GM12878 (cell line): ENCODE results near the gene CROCC. TPM values are rescaled to one million over a fixed set of nuclear protein-coding genes. Genes with fewer than 3 reads are reported as not detected.

ENCODE experiments used
- ATAC-seq: fragments of 200-7000 bp; cut with Tn5 transposase; 3 replicates; pipeline ENCODE4 v1.9.1; 2020; ENCODE audit warnings: mild to moderate bottlenecking, moderate library complexity
- BruUV-seq: library from RNA; stranded (reverse); fragments of 400-500 nt; replicated peaks from 2 replicates; lab custom pipeline; 2021; lab: Mats Ljungman, UMichigan
- CTCF ChIA-PET: fragments of 300-600 bp; sonication (Branson Sonifier 250); formaldehyde crosslinking; extraction: SDS; loops from one replicate; lab custom pipeline; 2021; ENCODE audit warnings: inconsistent platforms; lab: Yijun Ruan, JAX
- POLR2A ChIA-PET: fragments of 350-600 bp; formaldehyde crosslinking; extraction: SDS; loops from one replicate; lab custom pipeline; 2021; ENCODE audit warnings: inconsistent platforms; lab: Charles Lee
- RAD21 ChIA-PET: fragments of 300-600 bp; sonication (Branson Sonifier 250); formaldehyde crosslinking; loops from one replicate; lab custom pipeline; 2023; ENCODE audit warnings: antibody characterized with exemption; ENCODE audit not compliant: unreplicated experiment; lab: Charles Lee
- SMC1A ChIA-PET: fragments of 300-600 bp; sonication (Branson Sonifier 250); formaldehyde crosslinking; loops from one replicate; lab custom pipeline; 2023; ENCODE audit not compliant: unreplicated experiment, uncharacterized antibody; lab: Charles Lee
- DNase-seq: peaks from one replicate; pipeline ENCODE4 v3.0.0-alpha.2; 2011; ENCODE audit warnings: low read depth, low spot score
- FAIRE-seq: peaks from 3 replicates; lab custom pipeline; 2011; peaks lifted over from hg19 to GRCh38; lab: Jason Lieb, UNC
- H2AFZ ChIP-seq: 2 replicates; pipeline ENCODE4 v1.6.0; 2011; ENCODE audit warnings: low read depth, low read length, control low read depth; ENCODE audit not compliant: control insufficient read depth
- H3K27ac ChIP-seq: 2 replicates; pipeline ENCODE4 v1.5.1; 2011; ENCODE audit warnings: control low read depth; ENCODE audit not compliant: control insufficient read depth, insufficient read depth
- H3K27me3 ChIP-seq, 2 experiments: replicated peaks in 1 of 2; 2 replicates each; pipeline versions ENCODE4 v1.6.0 to v1.6.1; 2011; ENCODE audit warnings: low read length in 1 of 2; ENCODE audit not compliant: control insufficient read depth in 2 of 2, insufficient read depth in 2 of 2
- H3K36me3 ChIP-seq, 2 experiments: 2 replicates each; pipeline ENCODE4 v1.5.1; 2011; ENCODE audit warnings: low read length in 1 of 2; ENCODE audit not compliant: control insufficient read depth in 2 of 2, insufficient read depth in 2 of 2
- H3K4me1 ChIP-seq: 2 replicates; pipeline ENCODE4 v1.6.1; 2011; ENCODE audit warnings: mild to moderate bottlenecking, low read length, moderate library complexity, mixed read lengths; ENCODE audit not compliant: control insufficient read depth, insufficient read depth
- H3K4me2 ChIP-seq: 2 replicates; pipeline ENCODE4 v1.6.0; 2011; ENCODE audit warnings: control low read depth; ENCODE audit not compliant: control insufficient read depth, insufficient read depth
- H3K4me3 ChIP-seq: fragments of 200-600 bp; sonication (generic); 2 replicates; pipeline ENCODE4 v1.5.1; 2016
- H3K79me2 ChIP-seq: 2 replicates; pipeline ENCODE4 v1.6.0; 2011; ENCODE audit warnings: low read length; ENCODE audit not compliant: control insufficient read depth, insufficient read depth
- H3K9ac ChIP-seq: 2 replicates; pipeline ENCODE4 v1.8.0; 2011; ENCODE audit warnings: low read length, control low read depth, mixed read lengths; ENCODE audit not compliant: control insufficient read depth, insufficient read depth
- H3K9me3 ChIP-seq: replicated peaks from 3 replicates; pipeline ENCODE4 v1.5.1; 2011; ENCODE audit warnings: mild to moderate bottlenecking, low read length; ENCODE audit not compliant: control insufficient read depth, insufficient read depth
- H4K20me1 ChIP-seq: 2 replicates; pipeline ENCODE4 v1.6.0; 2011; ENCODE audit not compliant: control insufficient read depth, insufficient read depth
- CREM ChIP-seq: IDR thresholded peaks from 2 replicates; pipeline ENCODE4 v1.6.1; 2014; ENCODE audit warnings: antibody characterized with exemption, low read depth
- FOXK2 ChIP-seq: fragments of 450-650 bp; IDR thresholded peaks from 2 replicates; pipeline ENCODE4 v1.6.1; 2017; ENCODE audit warnings: mild to moderate bottlenecking, moderate library complexity
- GATAD2B ChIP-seq: fragments of 450-650 bp; conservative IDR thresholded peaks from 2 replicates; pipeline ENCODE4 v1.6.1; 2017; ENCODE audit warnings: low read depth, mild to moderate bottlenecking, moderate library complexity
- JUND ChIP-seq: IDR thresholded peaks from 2 replicates; pipeline ENCODE4 v1.6.1; 2012; ENCODE audit warnings: low read depth, mild to moderate bottlenecking, low read length, improper control_type of control experiment, moderate library complexity
- POU2F2 ChIP-seq: IDR thresholded peaks from 3 replicates; pipeline ENCODE4 v1.6.1; 2011; ENCODE audit warnings: low read depth, mild to moderate bottlenecking, low read length, borderline replicate concordance
- RB1 ChIP-seq: fragments of 450-650 bp; formaldehyde crosslinking; IDR thresholded peaks from 2 replicates; pipeline ENCODE4 v1.6.1; 2017; ENCODE audit warnings: mild to moderate bottlenecking, borderline replicate concordance
- RBBP5 ChIP-seq: fragments of 200-600 bp; sonication (generic); conservative IDR thresholded peaks from 2 replicates; pipeline ENCODE4 v1.6.1; 2016
- RCOR1 ChIP-seq: conservative IDR thresholded peaks from 2 replicates; pipeline ENCODE4 v1.6.1; 2012; ENCODE audit warnings: low read depth, low read length, improper control_type of control experiment
- SPI1 ChIP-seq: IDR thresholded peaks from 2 replicates; pipeline ENCODE4 v1.6.1; 2011; ENCODE audit warnings: low read depth, mild to moderate bottlenecking, low read length, moderate library complexity, borderline replicate concordance; ENCODE audit not compliant: insufficient read depth
- TCF7 ChIP-seq: IDR thresholded peaks from 2 replicates; pipeline ENCODE4 v1.6.1; 2014; ENCODE audit warnings: antibody characterized with exemption, borderline replicate concordance
- ZNF207 ChIP-seq: fragments of 450-650 bp; IDR thresholded peaks from 2 replicates; pipeline ENCODE4 v1.6.1; 2014; ENCODE audit warnings: antibody characterized with exemption, mild to moderate bottlenecking, borderline replicate concordance
- ZNF24 ChIP-seq: fragments of 450-650 bp; IDR thresholded peaks from 2 replicates; pipeline ENCODE4 v1.6.1; 2017; ENCODE audit warnings: antibody characterized with exemption, mild to moderate bottlenecking
- ZNF622 ChIP-seq: fragments of 450-650 bp; IDR thresholded peaks from 2 replicates; pipeline ENCODE4 v1.6.1; 2017; ENCODE audit warnings: mild to moderate bottlenecking, inconsistent platforms
- WGBS: methylation state at CpG from one replicate; pipeline ENCODE4 v1.1.6; 2016; ENCODE audit warnings: low lambda C conversion rate; ENCODE audit not compliant: insufficient replicate concordance, insufficient coverage; ENCODE audit errors: missing lambda C conversion rate; 5-methylcytosine and 5-hydroxymethylcytosine counted together
- in situ Hi-C: fragments of 300-500 bp; cut with MboI; formaldehyde crosslinking; loops from 9 replicates; pipeline ENCODE4 v1.14.3; 2018; ENCODE audit warnings: mixed read lengths
- intact Hi-C: fragments of 100-400 bp; cut with micrococcal nuclease; formaldehyde crosslinking; loops from one replicate; pipeline ENCODE4 v1.14.2; 2022; ENCODE audit not compliant: unreplicated experiment
- polyA plus RNA-seq, 11 experiments: library from polyadenylated mRNA; depleted of rRNA in 4 of 11; unstranded in 6 of 11; stranded (reverse) in 5 of 11; fragments of >200 nt; fragmentation: Nextera tagmentation in 4 of 11; fragmentation: Illumina TruSeq in 1 of 11; extraction: Ambion mirVana in 4 of 11; extraction: Trizol in 1 of 11; gene quantifications; 1 replicate in 1 of 11; 2 replicates in 10 of 11; pipeline versions ENCODE4 v1.2.1 to v1.2.3, GENCODE V29; 2011 to 2016; ENCODE audit warnings: inconsistent platforms in 2 of 11, missing spikeins in 2 of 11, low read depth in 1 of 11
- total RNA-seq, 4 experiments: library from RNA; depleted of rRNA in 3 of 4; stranded (reverse); fragments of >200 nt in 3 of 4; fragmentation: Illumina TruSeq in 1 of 4; extraction: Trizol in 1 of 4; gene quantifications; 2 replicates each; pipeline versions ENCODE4 v1.2.1 to v1.2.3, GENCODE V29; 2013 to 2021
- TF ChIP-seq, protein P1 (sequence below): fragments of 150-350 bp; IDR thresholded peaks from 2 replicates; pipeline ENCODE4 v1.6.1; 2016; ENCODE audit warnings: low read depth, low read length
- TF ChIP-seq, protein P2 (sequence below): IDR thresholded peaks from 2 replicates; pipeline ENCODE4 v1.6.1; 2011; ENCODE audit warnings: borderline replicate concordance, low read depth, mild to moderate bottlenecking, moderate library complexity, mixed read lengths, low read length; ENCODE audit not compliant: insufficient read depth; ENCODE audit errors: extremely low read length
- TF ChIP-seq, protein P3 (sequence below): fragments of 450-650 bp; IDR thresholded peaks from 2 replicates; pipeline ENCODE4 v1.6.1; 2017; ENCODE audit warnings: mild to moderate bottlenecking, low read depth, inconsistent platforms; ENCODE audit not compliant: poor library complexity, severe bottlenecking

Gene CROCC
- total and polyA plus RNA-seq, 10 of the 15 experiments (the other 5 are each of a cell fraction or from before 2014, with no cell fraction given), result 0.04 to 5.5 (median 2.3) TPM

DNA sequence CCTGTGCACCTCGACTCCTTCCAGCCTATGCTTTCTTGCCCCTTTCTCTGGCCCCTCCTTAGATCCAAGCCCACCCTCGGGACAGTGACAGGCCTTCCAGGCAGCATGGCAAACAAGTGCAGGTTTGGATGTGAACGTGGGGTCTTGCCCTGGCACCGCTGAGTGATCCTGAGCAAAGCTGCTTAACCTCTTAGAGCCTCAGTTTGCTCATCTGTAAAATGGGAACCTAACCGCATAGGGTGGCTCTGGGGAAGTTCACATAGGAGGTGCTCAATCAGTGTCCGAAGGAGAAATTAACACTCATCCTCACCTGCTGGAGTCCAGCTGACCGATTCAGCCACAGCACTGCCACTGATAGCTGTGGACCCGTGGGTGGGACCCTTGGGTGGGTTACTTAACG is 51.5 kb downstream of the CROCC start:
- Histone ChIP-seq H3K4me1 (no peaks in the 10 kb centered on the region), H3K9ac (no peak overlapping the region), H2AFZ (no peak overlapping the region), H3K27me3 (no peaks in the 10 kb centered on the region), H3K4me3 (no peak overlapping the region), H3K9me3 (no peaks in the 10 kb centered on the region), H3K36me3 (no peaks in the 10 kb centered on the region), H3K27ac (no peak overlapping the region), H3K79me2 (no peaks in the 10 kb centered on the region), H4K20me1 (no peaks in the 10 kb centered on the region), H3K4me2 (no peak overlapping the region)
- intact Hi-C loops, result no loop called here
- FAIRE-seq (no peak), DNase-seq (no peak), ATAC-seq (no peak)
- in situ Hi-C loops, result no loop called here
- SMC1A ChIA-PET, result no interaction called here
- no TSS peak for BruUV-seq
- POLR2A ChIA-PET, result no interaction called here
- CTCF ChIA-PET, result no interaction called here
- 11% methylated on average over 9 of the region's 9 CpGs for WGBS
- RAD21 ChIA-PET, result no interaction called here
- TF ChIP-seq RB1, result no peak
- no peak for TF ChIP-seq ZNF24
- no peak for TF ChIP-seq POU2F2
- TF ChIP-seq, protein P1, sequence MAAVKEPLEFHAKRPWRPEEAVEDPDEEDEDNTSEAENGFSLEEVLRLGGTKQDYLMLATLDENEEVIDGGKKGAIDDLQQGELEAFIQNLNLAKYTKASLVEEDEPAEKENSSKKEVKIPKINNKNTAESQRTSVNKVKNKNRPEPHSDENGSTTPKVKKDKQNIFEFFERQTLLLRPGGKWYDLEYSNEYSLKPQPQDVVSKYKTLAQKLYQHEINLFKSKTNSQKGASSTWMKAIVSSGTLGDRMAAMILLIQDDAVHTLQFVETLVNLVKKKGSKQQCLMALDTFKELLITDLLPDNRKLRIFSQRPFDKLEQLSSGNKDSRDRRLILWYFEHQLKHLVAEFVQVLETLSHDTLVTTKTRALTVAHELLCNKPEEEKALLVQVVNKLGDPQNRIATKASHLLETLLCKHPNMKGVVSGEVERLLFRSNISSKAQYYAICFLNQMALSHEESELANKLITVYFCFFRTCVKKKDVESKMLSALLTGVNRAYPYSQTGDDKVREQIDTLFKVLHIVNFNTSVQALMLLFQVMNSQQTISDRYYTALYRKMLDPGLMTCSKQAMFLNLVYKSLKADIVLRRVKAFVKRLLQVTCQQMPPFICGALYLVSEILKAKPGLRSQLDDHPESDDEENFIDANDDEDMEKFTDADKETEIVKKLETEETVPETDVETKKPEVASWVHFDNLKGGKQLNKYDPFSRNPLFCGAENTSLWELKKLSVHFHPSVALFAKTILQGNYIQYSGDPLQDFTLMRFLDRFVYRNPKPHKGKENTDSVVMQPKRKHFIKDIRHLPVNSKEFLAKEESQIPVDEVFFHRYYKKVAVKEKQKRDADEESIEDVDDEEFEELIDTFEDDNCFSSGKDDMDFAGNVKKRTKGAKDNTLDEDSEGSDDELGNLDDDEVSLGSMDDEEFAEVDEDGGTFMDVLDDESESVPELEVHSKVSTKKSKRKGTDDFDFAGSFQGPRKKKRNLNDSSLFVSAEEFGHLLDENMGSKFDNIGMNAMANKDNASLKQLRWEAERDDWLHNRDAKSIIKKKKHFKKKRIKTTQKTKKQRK, result no peak
- TF ChIP-seq ZNF622, result no peak
- TF ChIP-seq ZNF207, result no peak
- TF ChIP-seq, protein P2, sequence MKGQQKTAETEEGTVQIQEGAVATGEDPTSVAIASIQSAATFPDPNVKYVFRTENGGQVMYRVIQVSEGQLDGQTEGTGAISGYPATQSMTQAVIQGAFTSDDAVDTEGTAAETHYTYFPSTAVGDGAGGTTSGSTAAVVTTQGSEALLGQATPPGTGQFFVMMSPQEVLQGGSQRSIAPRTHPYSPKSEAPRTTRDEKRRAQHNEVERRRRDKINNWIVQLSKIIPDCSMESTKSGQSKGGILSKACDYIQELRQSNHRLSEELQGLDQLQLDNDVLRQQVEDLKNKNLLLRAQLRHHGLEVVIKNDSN, result no peak
- TF ChIP-seq, protein P3, sequence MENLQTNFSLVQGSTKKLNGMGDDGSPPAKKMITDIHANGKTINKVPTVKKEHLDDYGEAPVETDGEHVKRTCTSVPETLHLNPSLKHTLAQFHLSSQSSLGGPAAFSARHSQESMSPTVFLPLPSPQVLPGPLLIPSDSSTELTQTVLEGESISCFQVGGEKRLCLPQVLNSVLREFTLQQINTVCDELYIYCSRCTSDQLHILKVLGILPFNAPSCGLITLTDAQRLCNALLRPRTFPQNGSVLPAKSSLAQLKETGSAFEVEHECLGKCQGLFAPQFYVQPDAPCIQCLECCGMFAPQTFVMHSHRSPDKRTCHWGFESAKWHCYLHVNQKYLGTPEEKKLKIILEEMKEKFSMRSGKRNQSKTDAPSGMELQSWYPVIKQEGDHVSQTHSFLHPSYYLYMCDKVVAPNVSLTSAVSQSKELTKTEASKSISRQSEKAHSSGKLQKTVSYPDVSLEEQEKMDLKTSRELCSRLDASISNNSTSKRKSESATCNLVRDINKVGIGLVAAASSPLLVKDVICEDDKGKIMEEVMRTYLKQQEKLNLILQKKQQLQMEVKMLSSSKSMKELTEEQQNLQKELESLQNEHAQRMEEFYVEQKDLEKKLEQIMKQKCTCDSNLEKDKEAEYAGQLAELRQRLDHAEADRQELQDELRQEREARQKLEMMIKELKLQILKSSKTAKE, result no peak
- no peak for TF ChIP-seq SPI1
- TF ChIP-seq RBBP5, result no peak
- TF ChIP-seq GATAD2B, result no peak
- TF ChIP-seq JUND, result no peak
- TF ChIP-seq FOXK2, result no peak
- TF ChIP-seq TCF7, result no peak
- TF ChIP-seq CREM, result no peak
- no peak for TF ChIP-seq RCOR1
